ENCODE results near the gene DNAJC4. TPM values are rescaled to one million over a fixed set of nuclear protein-coding genes. Genes with fewer than 3 reads are reported as not detected.
A peak's percentile ranks its signal among the peaks of the same experiment; 100 is the strongest.

DNAJC4 gene
- total and polyA plus RNA-seq, 9 of the 15 experiments (the other 6 are each of a cell fraction or from before 2014, with no cell fraction given) = 4.0 to 32.6 (median 19.9) TPM

DNA sequence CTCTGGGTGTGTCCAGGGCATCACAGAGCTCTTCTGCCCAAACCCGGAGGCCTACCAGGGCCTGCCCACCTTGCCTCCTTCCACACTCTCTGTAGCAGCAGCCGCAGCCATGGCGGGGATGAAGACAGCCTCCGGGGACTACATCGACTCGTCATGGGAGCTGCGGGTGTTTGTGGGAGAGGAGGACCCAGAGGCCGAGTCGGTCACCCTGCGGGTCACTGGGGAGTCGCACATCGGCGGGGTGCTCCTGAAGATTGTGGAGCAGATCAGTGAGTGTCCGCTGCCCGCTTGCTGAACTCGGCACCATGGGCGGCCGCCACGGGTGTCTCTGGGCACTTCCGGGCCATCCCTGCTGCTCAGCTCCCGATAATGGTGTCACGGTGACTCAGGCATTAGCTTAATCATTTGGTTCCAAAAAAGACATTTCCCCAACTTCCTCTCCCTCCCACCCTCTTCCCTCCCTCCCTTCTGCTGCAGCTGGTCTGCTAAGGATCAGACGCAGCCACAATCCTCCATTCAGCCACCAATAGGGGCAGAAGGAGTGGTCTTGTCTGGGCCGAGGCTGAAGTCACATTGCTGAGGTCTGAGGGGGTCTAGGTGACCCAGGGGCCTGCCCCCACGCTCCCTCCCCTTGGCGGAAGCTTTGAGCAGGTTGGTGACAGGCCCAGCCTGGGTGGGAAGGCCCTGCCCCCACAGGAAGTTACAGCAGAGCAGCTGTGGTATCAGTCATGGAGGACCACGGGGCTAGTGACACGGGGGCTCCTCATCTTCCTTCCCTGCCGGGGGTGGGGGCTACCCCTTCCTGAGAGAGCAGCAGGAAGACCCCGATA lies 22.9 kb upstream of the DNAJC4 start (continued):
- TF ChIP-seq NR4A1 (CRISPR knock-in tag; IDR thresholded peaks at IDR 0.05) (peak; percentile 34; the same call in 1 of the 2 replicates), NR4A1 (tag; IDR thresholded peaks at IDR 0.05) (peak; percentile 38; the same call in 1 of the 2 replicates), MCM2 (IDR thresholded peaks at IDR 0.05; ENCODE audit: low read depth) (no peak), KLF10 (CRISPR knock-in tag; IDR thresholded peaks at IDR 0.05) (no peak), GTF2E2 (tag; IDR thresholded peaks at IDR 0.05) (peak; percentile 95), CREM (IDR thresholded peaks at IDR 0.05; ENCODE audit: low read depth) (no peak), RBM15 (IDR thresholded peaks at IDR 0.05; ENCODE audit: insufficient read depth, low read length) (no peak), PHF8 (IDR thresholded peaks at IDR 0.05; ENCODE audit: borderline replicate concordance, low read length) (peak; percentile 56; the same call in 1 of the 2 replicates), CBFA2T2 (conservative IDR thresholded peaks at IDR 0.05) (peak; percentile 62), SMARCE1 (IDR thresholded peaks at IDR 0.05) (peak; percentile 75; the same call in 1 of the 2 replicates), CREBBP (IDR thresholded peaks at IDR 0.05; ENCODE audit: low read depth, low read length) (no peak), MTA3 (IDR thresholded peaks at IDR 0.05; ENCODE audit: borderline replicate concordance) (no peak; the same call in 1 of the 2 replicates), ZSCAN32 (CRISPR knock-in tag; IDR thresholded peaks at IDR 0.05) (no peak), AFF1 (IDR thresholded peaks at IDR 0.05; ENCODE audit: low read depth in 1 of 2, partially characterized antibody in 2 of 2) (peak in 1 of 2 experiments; percentile 50), PCBP2 (IDR thresholded peaks at IDR 0.05; ENCODE audit: low read depth, low read length, poor library complexity, severe bottlenecking) (no peak), SMAD4 (CRISPR knock-in tag; conservative IDR thresholded peaks at IDR 0.05) (peak; percentile 67), ZNF174 (CRISPR knock-in tag; IDR thresholded peaks at IDR 0.05) (no peak), HNRNPLL (IDR thresholded peaks at IDR 0.05; ENCODE audit: low read depth, low read length, poor library complexity, severe bottlenecking) (no peak), ZNF785 (CRISPR knock-in tag; IDR thresholded peaks at IDR 0.05) (no peak), RBM17 (IDR thresholded peaks at IDR 0.05; ENCODE audit: borderline replicate concordance, low read depth, low read length) (no peak)
- TF ChIP-seq, protein P1, sequence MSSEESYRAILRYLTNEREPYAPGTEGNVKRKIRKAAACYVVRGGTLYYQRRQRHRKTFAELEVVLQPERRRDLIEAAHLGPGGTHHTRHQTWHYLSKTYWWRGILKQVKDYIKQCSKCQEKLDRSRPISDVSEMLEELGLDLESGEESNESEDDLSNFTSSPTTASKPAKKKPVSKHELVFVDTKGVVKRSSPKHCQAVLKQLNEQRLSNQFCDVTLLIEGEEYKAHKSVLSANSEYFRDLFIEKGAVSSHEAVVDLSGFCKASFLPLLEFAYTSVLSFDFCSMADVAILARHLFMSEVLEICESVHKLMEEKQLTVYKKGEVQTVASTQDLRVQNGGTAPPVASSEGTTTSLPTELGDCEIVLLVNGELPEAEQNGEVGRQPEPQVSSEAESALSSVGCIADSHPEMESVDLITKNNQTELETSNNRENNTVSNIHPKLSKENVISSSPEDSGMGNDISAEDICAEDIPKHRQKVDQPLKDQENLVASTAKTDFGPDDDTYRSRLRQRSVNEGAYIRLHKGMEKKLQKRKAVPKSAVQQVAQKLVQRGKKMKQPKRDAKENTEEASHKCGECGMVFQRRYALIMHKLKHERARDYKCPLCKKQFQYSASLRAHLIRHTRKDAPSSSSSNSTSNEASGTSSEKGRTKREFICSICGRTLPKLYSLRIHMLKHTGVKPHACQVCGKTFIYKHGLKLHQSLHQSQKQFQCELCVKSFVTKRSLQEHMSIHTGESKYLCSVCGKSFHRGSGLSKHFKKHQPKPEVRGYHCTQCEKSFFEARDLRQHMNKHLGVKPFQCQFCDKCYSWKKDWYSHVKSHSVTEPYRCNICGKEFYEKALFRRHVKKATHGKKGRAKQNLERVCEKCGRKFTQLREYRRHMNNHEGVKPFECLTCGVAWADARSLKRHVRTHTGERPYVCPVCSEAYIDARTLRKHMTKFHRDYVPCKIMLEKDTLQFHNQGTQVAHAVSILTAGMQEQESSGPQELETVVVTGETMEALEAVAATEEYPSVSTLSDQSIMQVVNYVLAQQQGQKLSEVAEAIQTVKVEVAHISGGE (CRISPR knock-in tag; IDR thresholded peaks at IDR 0.05) = peak in 2 of 3 experiments; percentile 29 to 74; a peak in 3 of 6 replicates
